Transverse colon (tissue), 4 donors: ENCODE results near the gene EHBP1L1.

Experiments
- CTCF ChIP-seq, 5 experiments: fragments of 200-600 bp in 3 of 5; fragments of 450-650 bp in 2 of 5; sonication (generic) in 3 of 5; IDR thresholded peaks; 1 replicate in 2 of 5; 2 replicates in 3 of 5; pipeline ENCODE4 v1.5.1; 2016 to 2017; ENCODE audit warnings: antibody characterized with exemption in 5 of 5, inconsistent platforms in 3 of 5, mild to moderate bottlenecking in 2 of 5, moderate library complexity in 1 of 5
- EP300 ChIP-seq: sonication (generic); formaldehyde crosslinking; IDR thresholded peaks from one replicate; pipeline ENCODE4 v1.6.1; 2017; ENCODE audit warnings: antibody characterized with exemption, low read depth
- POLR2A ChIP-seq: fragments of 450-650 bp; IDR thresholded peaks from one replicate; pipeline ENCODE4 v1.6.1; 2016; ENCODE audit warnings: antibody characterized with exemption, mild to moderate bottlenecking, moderate library complexity
- POLR2AphosphoS5 ChIP-seq, 3 donors: sonication (generic); formaldehyde crosslinking; IDR thresholded peaks; one replicate each; pipeline ENCODE4 v1.6.1; 2016; ENCODE audit warnings: antibody characterized with exemption in 3 of 3

GRCh38 chr11:65598258-65598699 lies 22.4 kb downstream of the EHBP1L1 start:
- no peak for TF ChIP-seq POLR2A
- TF ChIP-seq CTCF (IDR thresholded peaks at IDR 0.05) = no peak
- no peak for TF ChIP-seq POLR2AphosphoS5 (IDR thresholded peaks at IDR 0.05)
- no peak for TF ChIP-seq EP300
